Skin of body (tissue), 2 donors: ENCODE measurements around the gene PKP1. TPM values are rescaled to one million over a fixed set of nuclear protein-coding genes. Genes with fewer than 3 reads are reported as not detected.

Source experiments
- DNase-seq: peaks from one replicate; lab custom pipeline; 2025; lab: John Stamatoyannopoulos, UW
- total RNA-seq: library from RNA; depleted of rRNA; stranded (reverse); fragments of >200 nt; gene quantifications from one replicate; pipeline ENCODE4 v1.2.3, GENCODE V29; 2014

The PKP1 gene
- total RNA-seq, 1 donor from 2014 or later, result 151 TPM

DNA sequence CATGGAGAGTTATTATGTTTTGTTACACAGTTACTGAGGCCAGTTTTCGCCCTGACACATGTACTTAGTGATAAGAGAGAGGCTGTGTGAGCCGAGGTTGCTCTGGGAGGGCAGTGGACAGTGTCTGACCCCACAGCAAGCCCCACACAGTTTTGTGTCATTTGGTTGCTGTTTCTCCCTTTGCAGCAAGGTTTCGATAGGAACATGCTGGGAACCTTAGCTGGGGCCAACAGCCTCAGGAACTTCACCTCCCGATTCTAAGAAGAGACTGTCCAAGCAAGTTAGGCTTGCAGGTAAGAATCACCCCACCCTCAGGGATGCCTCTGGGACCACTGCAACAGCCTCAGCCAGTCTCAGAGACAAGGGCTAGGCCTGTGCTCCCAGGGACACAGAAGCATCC lies 45.3 kb downstream of the PKP1 start:
- no peak for DNase-seq

DNA sequence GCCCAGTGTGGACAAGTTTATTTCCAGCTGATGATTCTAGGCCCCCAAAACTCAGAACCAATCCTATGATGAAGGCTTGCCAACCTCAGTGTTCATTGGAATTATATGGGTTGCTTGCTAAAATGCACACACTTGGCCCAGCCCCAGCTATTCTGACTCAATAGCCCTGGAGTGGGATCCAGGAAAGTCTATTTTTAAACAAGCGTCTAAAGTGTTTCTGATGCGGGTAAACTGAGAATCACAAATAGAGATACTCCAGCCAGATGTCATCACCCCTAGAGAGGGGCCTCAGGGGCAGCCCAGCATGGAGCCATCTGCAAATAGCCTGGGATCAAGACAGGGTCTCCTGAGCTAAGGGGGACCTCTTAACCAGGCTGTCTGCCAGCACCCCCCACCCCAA lies 46.0 kb downstream of the PKP1 start:
- peak; percentile 9 for DNase-seq

DNA sequence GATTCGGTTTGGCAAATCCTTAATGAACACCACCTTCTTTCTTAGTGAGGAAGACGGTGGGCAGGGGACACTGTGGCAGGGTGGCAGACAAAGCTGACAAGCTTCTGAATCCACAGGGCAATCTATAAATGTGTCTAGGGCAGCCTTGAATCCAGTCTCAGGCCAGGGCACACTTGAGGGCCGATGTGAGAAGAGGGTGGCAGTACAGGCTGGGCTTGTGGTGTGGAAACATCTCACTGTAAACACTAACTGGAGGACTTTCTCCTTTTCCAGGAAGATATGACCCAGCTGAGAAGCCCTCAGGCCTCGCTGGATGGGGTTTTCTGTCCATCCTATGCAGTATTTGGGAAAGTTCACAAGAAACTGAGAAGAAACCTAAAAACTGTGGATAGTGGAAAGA lies 46.5 kb downstream of the PKP1 start:
- no peak for DNase-seq

DNA sequence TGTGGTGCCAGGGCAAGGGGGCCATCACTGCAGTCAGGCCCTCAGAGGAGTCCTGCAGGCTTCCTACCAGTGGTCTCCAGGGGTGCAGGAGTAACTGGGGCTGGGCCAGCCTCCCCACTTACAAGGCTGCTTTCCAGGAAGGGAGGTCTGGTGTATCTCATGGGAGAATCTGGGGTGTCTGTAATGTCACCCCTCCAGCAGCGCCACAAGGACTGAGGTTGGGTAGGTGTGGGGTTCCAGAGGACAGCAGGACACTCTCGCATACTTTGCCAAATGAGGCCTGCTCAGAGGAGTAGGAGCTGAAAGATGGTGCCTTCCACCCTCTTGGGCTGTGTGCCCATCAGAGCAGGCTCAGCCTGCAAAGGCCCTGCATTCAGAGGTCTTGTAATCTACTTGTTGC lies 47.2 kb downstream of the PKP1 start:
- no peak for DNase-seq

DNA sequence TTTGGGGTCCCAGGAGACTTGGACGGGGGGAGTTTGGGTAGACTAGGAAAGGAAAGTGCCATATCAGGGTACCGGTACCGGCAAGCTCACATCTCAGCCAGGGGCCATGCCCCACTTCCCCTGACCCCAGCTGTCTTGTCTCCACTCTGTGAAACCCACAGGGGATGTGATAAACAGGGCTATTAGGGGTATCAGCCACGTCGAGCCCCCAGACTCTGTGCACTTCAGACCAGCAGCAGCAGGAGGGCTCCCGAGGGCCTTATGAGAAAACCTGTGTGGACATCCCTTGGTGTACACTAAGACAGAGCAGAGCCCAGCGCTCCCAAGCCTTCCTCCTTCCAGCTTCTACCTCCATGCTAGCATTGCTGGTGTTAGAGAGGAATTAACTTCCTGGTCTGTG lies 47.9 kb downstream of the PKP1 start:
- DNase-seq, result no peak

DNA sequence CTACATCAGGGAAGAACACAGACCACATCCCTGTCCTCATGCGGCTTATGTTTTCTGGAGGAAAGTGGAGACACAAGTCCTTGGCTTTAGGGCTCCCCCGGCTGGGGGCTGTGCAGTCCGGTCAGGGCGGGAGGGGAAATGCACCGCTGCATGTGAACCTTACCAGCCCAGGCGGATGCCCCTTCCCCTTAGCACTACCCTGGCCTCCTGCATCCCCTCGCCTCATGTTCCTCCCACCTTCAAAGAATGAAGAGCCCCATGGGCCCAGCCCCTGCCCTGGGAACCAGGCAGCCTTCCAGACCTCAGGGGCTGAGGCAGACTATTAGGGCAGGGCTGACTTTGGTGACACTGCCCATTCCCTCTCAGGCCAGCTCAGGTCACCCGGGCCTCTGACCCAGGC lies 48.7 kb downstream of the PKP1 start:
- DNase-seq, result no peak

DNA sequence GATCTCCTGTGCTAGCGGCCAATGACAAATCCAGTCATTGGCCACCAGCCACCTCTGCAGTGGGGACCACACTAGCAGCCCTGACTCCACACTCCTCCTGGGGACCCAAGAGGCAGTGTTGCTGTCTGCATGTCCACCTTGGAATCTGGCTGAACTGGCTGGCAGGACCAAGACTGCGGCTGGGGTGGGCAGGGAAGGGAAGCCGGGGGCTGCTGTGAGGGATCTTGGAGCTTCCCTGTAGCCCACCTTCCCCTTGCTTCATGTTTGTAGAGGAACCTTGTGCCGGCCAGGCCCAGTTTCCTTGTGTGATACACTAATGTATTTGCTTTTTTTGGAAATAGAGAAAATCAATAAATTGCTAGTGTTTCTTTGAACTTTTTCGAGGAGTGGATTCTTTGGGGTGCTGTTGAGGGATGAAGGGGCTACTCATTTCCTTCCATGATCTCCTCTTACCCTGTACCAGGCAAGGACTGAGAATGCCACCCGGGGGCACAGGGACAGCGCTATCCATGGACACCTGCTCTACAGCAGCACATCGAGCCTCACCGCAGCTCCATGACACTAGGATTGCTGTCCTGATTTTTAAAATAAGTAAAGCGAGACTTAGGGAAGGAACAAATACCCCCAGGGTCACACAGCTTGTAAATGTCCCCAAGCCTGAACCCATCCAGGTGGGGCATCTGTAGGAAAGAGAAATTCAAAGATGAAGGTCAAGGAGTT lies 49.5 kb downstream of the PKP1 start:
- DNase-seq, result no peak

DNA sequence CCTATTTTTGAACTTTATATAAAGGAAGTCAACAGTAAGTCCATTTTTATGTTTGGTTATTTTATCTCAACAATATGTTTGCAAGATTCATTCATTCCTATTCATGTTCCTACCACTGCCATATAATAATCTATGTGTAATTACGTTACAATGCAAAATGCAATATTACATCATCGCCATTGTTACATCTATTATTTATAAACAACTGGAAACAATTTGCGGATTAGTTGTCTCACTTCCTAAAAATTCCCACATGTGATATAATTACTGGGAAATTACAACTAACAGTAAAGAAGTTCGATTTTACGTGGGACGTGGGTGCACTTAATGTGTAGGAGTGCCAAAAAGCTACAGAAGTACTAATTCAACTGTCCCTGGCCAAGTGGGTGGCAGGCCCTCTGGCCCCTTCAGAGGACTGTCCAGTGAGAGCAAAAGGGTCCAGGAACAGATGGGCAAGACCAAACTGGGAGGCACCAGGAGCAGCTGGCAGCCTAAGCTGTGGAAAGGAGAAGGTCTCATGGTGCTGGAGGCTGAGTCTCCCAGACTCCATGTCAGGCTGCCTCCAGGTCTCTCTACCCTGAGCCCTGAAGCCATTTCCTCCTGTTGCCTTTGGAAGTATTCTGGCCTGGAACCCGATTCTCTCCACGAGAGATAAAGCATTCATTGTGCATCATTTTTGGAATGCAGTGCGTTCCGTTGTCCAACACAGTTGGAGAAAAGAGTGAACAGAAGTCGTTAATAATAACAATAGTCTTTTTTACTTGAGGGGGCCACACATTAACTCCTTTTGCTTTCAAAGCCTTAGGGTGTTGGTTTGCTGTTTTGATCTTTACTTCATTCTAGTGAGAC lies 51.2 kb downstream of the PKP1 start:
- peak; percentile 77 for DNase-seq

DNA sequence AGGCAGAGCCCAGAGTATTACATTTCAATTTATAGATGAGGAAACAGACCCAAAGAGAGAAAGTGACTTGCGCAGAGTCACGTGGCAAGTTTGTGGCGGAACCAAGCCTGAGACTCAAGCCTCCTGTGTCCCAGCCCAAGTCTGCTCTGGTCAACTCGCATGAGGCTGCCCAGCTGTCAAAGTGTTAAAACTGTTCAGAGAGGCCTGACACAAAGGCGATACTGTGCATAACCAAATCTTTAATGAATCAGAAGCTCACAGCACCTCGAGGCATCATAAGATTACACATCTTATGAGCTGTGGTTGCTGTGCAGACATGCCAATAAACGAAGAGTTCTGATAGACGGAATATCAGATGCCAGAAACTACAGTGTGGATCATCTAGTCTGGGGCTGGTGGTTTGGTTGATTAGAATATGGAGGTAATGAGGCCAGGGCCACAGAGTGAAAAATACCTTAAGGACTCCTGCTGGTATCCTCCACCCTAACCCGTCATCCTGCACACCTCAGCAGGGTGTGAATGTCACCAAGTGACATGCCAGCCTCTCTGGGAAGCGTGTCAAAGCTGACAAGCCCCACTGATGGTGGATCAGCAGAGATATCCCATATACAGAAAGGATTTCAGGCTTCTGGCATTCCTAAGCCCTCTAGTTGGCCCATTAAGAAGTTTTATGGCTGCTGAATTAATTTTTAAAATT lies 52.0 kb downstream of the PKP1 start:
- DNase-seq, result no peak

DNA sequence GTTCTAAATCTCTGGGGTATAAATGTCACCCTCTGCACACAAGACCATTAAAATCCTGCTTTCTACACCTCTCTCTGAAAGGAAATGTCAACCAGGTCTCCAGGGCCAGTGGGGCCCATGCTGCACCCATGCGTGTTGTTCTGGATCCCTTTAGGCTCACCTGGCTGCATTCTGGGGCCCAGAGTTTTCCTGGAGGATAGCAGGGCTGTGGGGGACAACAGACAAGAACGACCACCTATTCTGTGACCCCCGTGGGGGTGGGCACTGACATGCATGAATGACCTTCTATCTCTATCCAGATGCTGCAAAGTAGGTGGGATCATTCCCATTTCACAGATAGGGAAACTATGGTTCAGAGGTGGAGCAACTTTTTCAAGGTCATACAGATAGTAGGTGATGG lies 52.6 kb downstream of the PKP1 start:
- DNase-seq, result no peak

DNA sequence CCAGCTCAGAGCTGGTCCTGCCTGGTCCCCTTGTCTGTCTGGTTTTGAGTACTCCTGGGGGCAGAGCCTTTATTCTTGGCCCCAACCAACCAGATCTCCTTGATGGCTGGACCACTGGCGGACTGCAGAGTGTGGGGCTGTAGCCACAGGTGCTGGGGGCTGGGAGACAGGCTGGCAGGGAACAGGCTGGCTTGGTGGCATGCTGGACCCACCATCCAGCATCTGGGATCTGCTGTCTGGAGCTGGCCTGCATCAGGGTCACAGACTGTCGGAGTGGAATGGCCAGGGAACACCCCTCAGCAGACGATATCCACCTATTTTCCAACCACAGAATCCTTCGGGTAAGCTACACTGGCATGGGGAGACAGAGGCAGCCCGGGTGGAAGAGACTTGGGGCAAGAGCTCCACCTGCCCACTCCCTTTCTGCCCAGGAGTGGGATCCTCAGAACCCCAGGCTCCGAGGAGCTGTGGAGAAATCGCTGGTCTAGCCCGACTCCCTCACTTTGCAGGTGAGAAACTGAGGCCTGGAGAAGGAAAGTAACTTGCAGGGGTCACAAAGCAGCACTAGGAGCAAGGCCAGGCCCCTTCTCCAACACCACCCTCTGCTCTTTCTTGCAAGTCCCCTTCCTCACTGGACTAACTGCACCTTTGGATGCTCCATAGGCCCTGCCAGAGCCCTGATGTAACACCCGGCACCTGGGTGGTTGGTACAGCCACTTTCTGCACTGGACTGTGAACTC lies 53.6 kb downstream of the PKP1 start:
- no peak for DNase-seq

DNA sequence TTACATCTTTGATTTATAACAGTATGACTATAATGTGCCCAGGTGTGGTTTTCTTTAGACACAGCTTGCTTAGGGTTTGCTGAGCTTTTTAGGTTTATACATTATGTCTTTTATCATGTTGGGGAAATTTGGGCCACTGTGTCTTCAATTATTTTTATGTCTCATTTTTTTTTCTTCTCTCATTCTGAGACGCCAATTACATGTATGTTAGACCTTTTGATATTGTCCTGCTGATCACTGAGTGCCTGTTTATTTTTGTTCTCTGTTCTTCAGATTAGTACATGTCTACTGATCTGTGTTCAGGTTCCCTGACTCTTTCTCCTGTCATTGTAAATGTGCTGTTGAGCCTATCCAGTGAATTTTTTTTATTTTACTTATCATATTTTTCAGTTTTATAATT lies 58.1 kb downstream of the PKP1 start:
- DNase-seq, result no peak

DNA sequence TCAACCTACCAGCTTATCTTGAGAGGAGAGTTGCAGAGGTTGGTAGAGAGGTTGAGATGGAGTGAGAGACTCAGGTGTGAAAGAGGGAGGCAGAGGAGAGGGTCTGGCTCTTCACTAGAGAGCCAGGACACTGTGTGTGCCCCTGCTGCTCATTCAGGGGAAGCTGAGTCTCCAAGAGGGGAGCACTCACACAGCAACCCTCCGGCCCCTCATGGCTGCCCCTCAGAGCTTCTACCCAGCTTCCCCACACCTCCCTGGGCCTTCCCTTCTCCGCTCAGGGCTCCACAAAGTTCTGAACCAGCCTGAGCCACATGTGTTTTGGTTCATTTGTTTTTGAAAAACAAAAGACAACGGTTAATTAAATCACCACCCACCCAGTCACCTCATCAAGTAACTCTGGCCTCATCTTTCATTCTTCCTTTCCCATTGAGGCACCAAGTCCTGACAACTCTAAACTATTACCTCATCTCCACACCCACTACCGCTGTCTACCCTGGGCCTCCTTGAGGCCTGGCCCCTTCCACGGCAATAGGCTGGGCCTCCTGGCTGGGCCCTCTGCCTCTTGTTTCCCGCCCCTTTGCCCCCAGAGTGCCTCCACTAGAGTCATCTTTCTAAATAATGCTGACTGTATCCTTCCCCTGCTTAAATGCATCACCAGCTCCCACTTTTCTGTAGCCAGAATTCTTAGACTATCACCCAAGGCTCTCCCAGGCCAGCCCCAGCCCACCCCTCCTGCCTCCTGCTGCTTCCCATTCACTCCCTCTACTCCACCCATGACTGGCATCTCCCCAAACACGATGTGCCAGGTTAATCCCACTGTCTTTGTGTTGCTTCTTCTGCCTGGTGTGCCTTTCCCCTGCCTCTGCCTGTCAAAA lies 61.1 kb downstream of the PKP1 start:
- no peak for DNase-seq

DNA sequence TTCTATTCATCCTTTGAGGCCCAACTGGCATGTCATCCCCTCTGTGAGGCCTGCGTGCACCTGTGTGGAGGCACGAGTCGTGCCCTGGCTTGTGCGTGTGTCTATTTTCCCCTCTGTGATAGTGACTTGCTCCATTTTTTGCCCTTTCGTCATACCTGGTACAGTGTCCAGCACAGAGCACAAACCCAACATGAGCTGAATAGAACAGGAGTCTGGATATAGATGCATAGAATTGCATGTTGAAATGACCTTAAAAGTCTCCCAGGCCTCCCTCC lies 61.7 kb downstream of the PKP1 start:
- no peak for DNase-seq

DNA sequence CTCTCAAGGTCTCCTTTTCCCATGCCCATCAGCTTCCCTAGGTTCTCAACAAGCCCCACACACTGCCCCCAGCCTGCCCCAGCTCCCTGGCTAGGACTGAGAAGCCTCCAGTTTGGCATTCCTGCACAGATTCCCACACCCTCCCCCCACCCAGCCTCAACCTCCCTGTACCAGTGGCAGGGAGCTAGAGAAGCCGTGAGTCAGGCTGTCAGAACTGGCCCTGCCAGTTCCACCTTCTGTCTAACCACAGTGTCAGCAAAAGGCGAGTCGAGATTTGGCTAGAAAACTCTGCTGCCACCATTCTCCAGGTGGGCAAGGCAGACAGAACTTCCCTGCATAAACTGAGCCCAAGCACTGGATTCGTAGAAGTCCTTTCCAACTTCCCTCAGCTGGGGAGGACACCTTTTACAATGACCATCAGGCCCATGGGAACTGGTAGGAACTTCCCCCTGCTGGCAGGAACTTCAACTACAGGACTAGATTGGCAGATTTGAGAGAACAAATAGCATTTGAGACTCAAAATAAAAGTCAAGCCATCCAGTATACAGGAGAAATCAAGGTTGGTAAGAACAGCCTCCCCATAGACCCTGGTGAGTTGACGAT lies 63.1 kb downstream of the PKP1 start:
- DNase-seq, result no peak

DNA sequence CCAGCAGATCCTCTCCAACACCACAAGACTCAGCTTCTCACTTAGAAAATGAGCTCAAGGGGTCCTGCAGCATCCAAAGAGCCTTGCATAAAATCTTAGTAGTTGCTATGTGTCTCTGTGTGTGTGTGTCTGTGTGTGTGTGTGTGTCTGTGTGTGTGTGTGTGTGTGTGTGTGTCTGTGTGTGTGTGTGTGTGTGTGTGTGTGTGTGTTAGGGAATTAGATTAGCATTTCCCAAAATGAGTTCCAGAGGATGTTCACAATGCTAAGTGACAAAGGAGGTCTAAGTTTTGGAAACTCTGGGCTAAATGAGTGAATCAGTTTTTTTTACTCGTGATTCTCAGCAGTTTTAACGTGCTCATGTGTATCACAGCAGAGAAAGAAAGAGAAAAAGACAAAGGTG lies 63.7 kb downstream of the PKP1 start:
- DNase-seq, result no peak

DNA sequence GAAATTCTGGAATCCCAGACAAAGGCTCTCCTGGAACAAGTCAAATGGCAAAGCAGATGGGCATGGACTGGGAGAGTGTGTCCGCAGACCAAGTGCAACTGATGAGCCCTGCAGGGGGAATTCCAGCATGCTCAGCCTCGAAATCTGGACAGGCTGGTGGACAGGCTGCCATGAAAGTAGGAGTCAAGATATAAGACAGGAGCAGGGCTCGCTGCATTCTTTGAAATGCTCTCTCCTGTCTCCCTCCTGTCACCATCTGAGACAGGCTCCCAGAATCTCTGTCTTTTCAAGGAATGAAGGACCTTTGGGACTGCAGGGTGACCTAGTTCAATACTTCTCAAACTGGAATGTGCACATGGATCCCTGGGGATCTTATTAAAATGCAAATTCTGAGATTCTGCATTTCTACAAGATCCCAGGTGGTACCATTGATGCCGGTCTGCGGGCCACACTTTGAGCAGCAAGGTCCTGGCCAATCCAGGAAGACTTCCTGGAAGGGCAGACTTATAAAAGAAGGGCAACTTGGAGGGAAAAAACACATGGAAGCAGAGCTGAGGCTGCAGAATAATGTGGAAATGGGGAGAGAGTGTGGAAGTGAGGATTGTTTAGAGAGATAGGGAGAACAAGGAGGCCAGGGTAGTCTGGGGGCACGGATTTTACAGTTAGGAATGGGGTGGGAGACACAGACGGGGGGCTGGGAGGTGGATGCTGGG lies 64.3 kb downstream of the PKP1 start:
- DNase-seq, result no peak

DNA sequence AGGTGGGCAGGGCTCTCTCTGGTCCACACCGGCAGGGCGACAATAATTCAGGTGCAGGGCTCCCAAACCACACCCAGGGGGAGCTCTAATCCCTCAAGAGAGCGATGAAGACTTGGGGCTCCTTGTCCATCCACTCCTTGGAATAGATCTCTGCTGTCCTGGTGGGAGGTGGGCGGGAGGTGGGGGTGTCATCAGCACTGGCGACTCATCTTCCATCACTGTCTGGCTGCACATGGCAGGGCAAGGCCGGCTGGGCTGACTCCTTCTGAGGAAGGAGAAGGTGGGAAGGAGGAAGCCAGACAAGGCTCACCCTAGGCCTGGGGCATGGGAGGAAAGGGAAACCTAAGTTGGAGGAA lies 64.9 kb downstream of the PKP1 start:
- no peak for DNase-seq

DNA sequence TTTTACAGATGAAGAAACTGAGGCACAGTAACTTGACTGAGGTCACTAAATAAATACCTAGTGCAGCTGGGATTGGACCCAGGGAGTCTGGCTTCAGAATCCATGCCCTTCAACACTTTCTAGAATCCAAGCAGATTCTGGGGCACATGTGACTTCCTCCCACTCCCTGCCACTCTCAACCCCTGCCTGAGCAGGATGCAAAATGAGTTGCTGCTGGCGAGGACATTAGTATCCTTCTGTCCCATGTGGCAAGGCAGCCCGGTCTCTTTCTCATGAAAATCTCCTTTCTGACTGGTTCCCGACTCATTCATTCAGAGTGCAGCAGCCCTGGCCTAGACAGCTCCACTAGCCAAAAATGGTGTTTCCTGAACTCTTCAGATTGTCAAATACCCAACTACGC lies 65.8 kb downstream of the PKP1 start:
- no peak for DNase-seq

DNA sequence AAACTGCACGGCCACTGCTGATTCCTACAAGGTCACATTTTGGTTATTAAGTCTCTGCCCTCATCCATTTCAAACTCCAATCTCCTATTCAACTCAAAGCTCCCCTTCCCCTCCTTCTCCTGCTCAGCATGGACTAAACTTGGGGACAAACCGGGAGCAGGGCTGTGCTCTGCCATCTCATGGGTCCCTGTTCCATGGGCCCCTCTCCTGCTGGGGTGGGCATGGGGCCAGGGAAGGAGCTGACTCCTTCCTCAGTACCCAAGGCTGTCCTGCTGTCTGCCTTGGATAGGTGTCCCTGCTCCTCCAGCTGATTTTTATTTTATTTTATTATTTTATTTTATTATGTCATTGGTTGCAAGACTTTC lies 67.0 kb downstream of the PKP1 start:
- no peak for DNase-seq
